WERI-Rb-1 (cell line): ENCODE data around the gene DDX18.

Source experiments
- DNase-seq: peaks from one replicate; pipeline ENCODE4 v3.0.0-alpha.2; 2020
- H3K27ac ChIP-seq: fragments of 250-450 bp; sonication (Bioruptor Pico); 2 replicates; pipeline ENCODE4 v1.5.1; 2020; ENCODE audit warnings: mild to moderate bottlenecking, moderate library complexity
- H3K27me3 ChIP-seq: fragments of 250-450 bp; sonication (Bioruptor Pico); 2 replicates; pipeline ENCODE4 v1.5.1; 2021; ENCODE audit warnings: mild to moderate bottlenecking, low read depth, moderate library complexity; ENCODE audit not compliant: insufficient read depth, severe bottlenecking
- H3K36me3 ChIP-seq: fragments of 250-450 bp; sonication (Bioruptor Pico); 2 replicates; pipeline ENCODE4 v1.5.1; 2020; ENCODE audit warnings: mild to moderate bottlenecking, moderate library complexity
- H3K4me3 ChIP-seq: 2 replicates; pipeline ENCODE4 v1.5.1; 2011; ENCODE audit warnings: low read depth, mild to moderate bottlenecking, control low read depth, low read length
- H3K9me3 ChIP-seq: fragments of 250-450 bp; sonication (Bioruptor Pico); 2 replicates; pipeline ENCODE4 v1.5.1; 2021; ENCODE audit warnings: mild to moderate bottlenecking, moderate library complexity; ENCODE audit not compliant: severe bottlenecking
- TF ChIP-seq, protein P1 (sequence below): IDR thresholded peaks from 2 replicates; pipeline ENCODE4 v1.5.1; 2011; ENCODE audit warnings: low read depth, mild to moderate bottlenecking, control low read depth, inconsistent platforms, low read length

Gene DDX18

DNA sequence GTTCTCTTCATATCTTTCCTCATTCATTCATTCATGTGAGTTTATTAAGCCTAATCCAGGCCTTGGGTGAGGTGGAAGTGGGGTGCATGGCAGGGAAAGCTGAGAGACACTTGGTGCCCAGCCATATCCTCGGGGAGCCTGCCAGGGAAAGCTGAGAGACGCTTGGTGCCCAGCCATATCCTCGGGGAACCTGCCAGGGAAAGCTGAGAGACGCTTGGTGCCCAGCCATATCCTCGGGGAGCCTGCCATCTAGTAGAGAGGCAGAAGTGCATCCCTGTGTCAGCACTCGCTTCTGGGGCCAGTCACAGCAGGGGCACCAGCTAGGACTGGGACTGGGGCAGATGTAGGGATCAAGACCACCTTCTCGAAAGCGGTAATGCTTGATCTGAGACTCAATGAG is 39.4 kb downstream of the DDX18 start:
- no peaks in the 10 kb centered on the region for H3K27me3 ChIP-seq
- no peak overlapping the region for H3K27ac ChIP-seq
- H3K36me3 ChIP-seq: no peaks in the 10 kb centered on the region
- no peak overlapping the region for H3K4me3 ChIP-seq
- DNase-seq: no peak
- TF ChIP-seq, protein P1, sequence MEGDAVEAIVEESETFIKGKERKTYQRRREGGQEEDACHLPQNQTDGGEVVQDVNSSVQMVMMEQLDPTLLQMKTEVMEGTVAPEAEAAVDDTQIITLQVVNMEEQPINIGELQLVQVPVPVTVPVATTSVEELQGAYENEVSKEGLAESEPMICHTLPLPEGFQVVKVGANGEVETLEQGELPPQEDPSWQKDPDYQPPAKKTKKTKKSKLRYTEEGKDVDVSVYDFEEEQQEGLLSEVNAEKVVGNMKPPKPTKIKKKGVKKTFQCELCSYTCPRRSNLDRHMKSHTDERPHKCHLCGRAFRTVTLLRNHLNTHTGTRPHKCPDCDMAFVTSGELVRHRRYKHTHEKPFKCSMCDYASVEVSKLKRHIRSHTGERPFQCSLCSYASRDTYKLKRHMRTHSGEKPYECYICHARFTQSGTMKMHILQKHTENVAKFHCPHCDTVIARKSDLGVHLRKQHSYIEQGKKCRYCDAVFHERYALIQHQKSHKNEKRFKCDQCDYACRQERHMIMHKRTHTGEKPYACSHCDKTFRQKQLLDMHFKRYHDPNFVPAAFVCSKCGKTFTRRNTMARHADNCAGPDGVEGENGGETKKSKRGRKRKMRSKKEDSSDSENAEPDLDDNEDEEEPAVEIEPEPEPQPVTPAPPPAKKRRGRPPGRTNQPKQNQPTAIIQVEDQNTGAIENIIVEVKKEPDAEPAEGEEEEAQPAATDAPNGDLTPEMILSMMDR: no peak
- no peaks in the 10 kb centered on the region for H3K9me3 ChIP-seq

DNA sequence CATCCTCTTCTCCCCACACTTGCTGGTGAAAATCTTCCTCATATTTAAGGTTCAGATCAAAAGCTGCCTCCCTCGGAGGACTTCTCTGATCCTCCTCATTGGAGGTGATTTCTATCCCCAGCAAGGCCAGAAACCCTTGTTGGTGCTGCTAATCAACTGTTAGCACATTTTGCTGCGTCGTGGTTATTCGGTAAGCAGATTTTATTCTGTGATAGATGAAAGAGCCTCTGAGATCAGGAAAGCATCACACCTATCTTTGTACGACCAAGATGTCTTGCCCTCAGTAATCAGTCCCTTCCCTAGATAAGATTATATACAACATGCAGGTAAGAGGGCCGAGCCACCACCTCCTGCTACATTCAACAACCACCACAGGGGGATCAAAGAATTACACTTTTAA is 40.1 kb downstream of the DDX18 start:
- no peak for DNase-seq
- Histone ChIP-seq H3K36me3 (no peaks in the 10 kb centered on the region), H3K27ac (no peak overlapping the region), H3K27me3 (no peaks in the 10 kb centered on the region), H3K4me3 (no peak overlapping the region), H3K9me3 (no peaks in the 10 kb centered on the region)
- TF ChIP-seq, protein P1: no peak

DNA sequence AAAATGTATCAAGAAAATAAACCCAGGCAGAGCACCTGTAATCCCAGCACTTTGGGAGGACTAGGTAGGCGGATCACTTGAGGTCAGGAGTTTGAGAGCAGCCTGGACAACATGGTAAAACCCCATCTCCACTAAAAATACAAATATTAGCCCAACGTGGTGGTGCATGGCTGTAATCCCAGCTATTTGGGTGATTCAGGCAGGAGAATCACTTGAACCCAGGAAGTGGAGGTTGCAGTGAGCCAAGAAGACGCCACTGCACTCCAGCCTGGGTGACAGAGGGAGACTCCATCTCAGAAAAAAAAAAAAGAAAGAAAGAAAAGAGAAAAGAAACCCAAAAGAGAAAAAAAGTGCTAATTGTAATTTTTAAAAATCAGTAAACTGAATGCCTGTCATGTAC is 41.4 kb downstream of the DDX18 start:
- Histone ChIP-seq H3K36me3 (no peaks in the 10 kb centered on the region), H3K27me3 (no peaks in the 10 kb centered on the region), H3K27ac (no peak overlapping the region), H3K9me3 (no peaks in the 10 kb centered on the region), H3K4me3 (no peak overlapping the region)
- TF ChIP-seq, protein P1: no peak
- DNase-seq: no peak

DNA sequence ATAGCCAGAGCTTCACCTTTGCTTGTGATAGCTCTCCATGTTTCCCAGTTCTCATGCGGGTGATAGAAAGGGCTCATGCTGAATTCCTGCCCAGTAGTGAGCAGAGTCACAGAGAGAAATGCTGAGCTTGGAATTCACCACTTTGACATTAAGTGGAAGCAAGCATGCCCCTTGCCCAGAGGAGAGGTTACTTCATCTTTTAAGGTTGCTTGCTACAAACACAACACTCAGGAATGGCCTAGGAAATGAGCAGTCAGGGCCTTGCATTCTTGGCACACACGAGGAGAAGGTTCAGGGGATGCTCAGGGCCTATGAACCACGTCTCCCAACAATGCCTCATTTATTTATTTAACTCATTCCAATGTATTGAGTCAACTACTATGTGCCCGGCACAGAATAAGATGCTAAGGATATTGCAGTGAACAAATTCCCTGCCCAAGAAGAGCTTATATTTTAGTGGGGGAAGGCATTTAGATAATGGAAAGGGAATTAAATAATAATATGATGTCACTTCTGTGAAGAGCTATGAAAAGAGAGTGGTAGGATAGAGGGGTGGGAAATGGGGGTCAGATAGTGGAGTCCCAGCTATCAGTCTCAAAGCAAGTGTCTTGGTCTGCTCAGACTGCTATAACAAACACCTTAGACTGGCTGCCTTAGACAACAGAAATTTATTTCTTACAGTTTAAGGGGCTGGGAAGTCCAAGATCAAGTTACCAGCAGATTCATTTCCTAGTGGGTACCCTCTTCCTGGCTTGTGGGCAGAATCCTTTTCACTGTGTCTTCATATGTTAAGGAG is 42.1 kb downstream of the DDX18 start:
- Histone ChIP-seq H3K9me3 (no peaks in the 10 kb centered on the region), H3K27me3 (no peaks in the 10 kb centered on the region), H3K36me3 (no peaks in the 10 kb centered on the region), H3K27ac (no peak overlapping the region), H3K4me3 (no peak overlapping the region)
- DNase-seq: no peak
- TF ChIP-seq, protein P1: no peak

DNA sequence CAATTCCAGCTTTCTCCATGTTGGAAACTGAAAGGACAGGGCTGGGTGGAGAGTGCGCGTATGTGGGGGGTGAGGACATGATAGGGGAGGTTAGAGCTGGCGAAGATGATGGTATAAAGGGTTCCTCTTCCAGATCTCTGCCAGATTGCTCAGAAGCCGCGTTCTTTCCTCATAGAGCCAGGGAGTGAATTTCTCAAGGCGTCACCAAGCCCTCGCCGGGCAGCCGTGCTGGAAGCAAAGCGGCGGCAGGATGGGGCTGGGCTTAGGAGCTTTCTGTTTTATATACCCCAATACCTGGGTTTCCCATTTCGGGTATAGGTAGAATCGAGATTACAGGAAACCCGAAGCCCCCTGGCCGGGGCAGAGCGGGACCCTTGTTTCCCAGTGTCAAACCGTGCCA is 43.8 kb downstream of the DDX18 start:
- Histone ChIP-seq H3K4me3 (no peak overlapping the region), H3K27ac (no peak overlapping the region), H3K27me3 (no peaks in the 10 kb centered on the region), H3K36me3 (no peaks in the 10 kb centered on the region), H3K9me3 (no peaks in the 10 kb centered on the region)
- no peak for DNase-seq
- TF ChIP-seq, protein P1: no peak

DNA sequence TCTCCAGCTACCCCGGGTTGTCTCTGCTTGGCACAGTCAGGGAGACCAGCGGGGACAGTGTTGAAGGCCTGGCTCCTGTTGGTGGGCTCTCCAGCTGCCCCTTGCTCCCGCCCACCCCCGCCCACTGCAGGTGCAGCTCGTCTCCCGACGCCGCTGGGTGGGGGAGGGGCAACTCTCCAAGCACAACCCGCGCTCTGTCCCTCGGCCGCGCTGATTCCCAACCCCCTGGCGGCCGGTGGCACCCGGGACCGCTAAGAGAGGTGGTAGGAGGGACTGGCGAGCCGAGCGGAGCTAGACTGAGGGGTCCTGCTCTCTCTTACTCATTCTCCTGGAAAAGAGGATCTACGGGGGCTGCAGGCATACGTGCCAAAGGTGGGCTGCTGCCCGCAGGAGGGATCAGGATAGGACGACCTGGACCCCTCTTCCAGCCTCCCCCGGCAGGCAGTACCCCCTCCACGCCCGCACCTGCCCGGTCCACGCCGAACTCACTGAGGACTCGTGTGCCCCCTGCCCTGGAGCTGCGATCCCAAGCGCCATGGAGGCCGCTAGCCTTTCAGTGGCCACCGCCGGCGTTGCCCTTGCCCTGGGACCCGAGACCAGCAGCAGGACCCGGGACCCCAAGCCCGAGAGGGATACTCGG is 44.5 kb downstream of the DDX18 start:
- no peak overlapping the region for H3K4me3 ChIP-seq
- no peak overlapping the region for H3K27ac ChIP-seq
- DNase-seq: no peak
- TF ChIP-seq, protein P1: no peak
- no peaks in the 10 kb centered on the region for H3K36me3 ChIP-seq
- no peaks in the 10 kb centered on the region for H3K9me3 ChIP-seq
- no peaks in the 10 kb centered on the region for H3K27me3 ChIP-seq
